ENCODE measurements around the gene LRFN4. TPM values are rescaled to one million over a fixed set of nuclear protein-coding genes. Genes with fewer than 3 reads are reported as not detected.

LRFN4 gene
- total and polyA plus RNA-seq, 2 of the 13 experiments (the other 11 are each of a cell fraction or from before 2014, with no cell fraction given) = 1.3 to 6.8 TPM

- no peak for TF ChIP-seq ZNF557 (CRISPR knock-in tag; IDR thresholded peaks at IDR 0.05)
- TF ChIP-seq FOSL1 (CRISPR knock-in tag; IDR thresholded peaks at IDR 0.05; ENCODE audit: borderline replicate concordance) = 0 out of 2 replicates have a peak, but pooled peaks have one; percentile 33
- no peak for TF ChIP-seq SNAPC4 (CRISPR knock-in tag; IDR thresholded peaks at IDR 0.05)
- peak in 1 of 2 experiments; percentile 65; a peak in 1 of 4 replicates for TF ChIP-seq HMGXB4 (CRISPR knock-in tag; IDR thresholded peaks at IDR 0.05; ENCODE audit: borderline replicate concordance in 1 of 2, low read depth in 1 of 2)
- TF ChIP-seq SOX13 (IDR thresholded peaks at IDR 0.05) = no peak
- no peak for TF ChIP-seq SOX13 (CRISPR knock-in tag; conservative IDR thresholded peaks at IDR 0.05 in 1 of 2, IDR thresholded peaks at IDR 0.05 in 1 of 2)
- TF ChIP-seq NR2C2 (CRISPR knock-in tag; IDR thresholded peaks at IDR 0.05; ENCODE audit: borderline replicate concordance) = peak; percentile 92
- TF ChIP-seq FOXK2 (IDR thresholded peaks at IDR 0.05) = no peak
- no peak for TF ChIP-seq NFE2 (CRISPR knock-in tag; IDR thresholded peaks at IDR 0.05)
- TF ChIP-seq ZNF121 (CRISPR knock-in tag; IDR thresholded peaks at IDR 0.05) = peak; percentile 6; the same call in 1 of the 2 replicates
- no peak for TF ChIP-seq ZNF383 (CRISPR knock-in tag; IDR thresholded peaks at IDR 0.05; ENCODE audit: borderline replicate concordance)
- TF ChIP-seq MED13 (CRISPR knock-in tag; IDR thresholded peaks at IDR 0.05) = no peak
- TF ChIP-seq ZFP91 (CRISPR knock-in tag; IDR thresholded peaks at IDR 0.05; ENCODE audit: borderline replicate concordance) = peak; percentile 85; the same call in 1 of the 2 replicates
- no peak for TF ChIP-seq SNRNP70 (IDR thresholded peaks at IDR 0.05; ENCODE audit: low read depth, low read length)
- TF ChIP-seq CERS6 (CRISPR knock-in tag; IDR thresholded peaks at IDR 0.05) = no peak
- TF ChIP-seq ZBTB42 (CRISPR knock-in tag; IDR thresholded peaks at IDR 0.05) = no peak
- TF ChIP-seq ESRRA (CRISPR knock-in tag; IDR thresholded peaks at IDR 0.05; ENCODE audit: low read depth) = no peak; the same call in 1 of the 2 replicates
These were observed 13.7 kb upstream of the LRFN4 start, which contains the start of gene RCE1 (continued) for GRCh38 chr11:66842896-66843775.
